ENCODE measurements around the gene FYN.

The FYN gene

GRCh38 chr6:111861431-111861885 lies 11.8 kb downstream of the FYN start:
- no peaks in the 10 kb centered on the region for H3K9me3 ChIP-seq (ENCODE audit: insufficient read depth, low read length)
- DNase-seq (ENCODE audit: low read depth, low spot score) = no peak
- H3K36me3 ChIP-seq (ENCODE audit: insufficient read depth, insufficient read length, low read length) = no peaks in the 10 kb centered on the region
- no peaks in the 10 kb centered on the region for H3K27me3 ChIP-seq (ENCODE audit: insufficient read depth, insufficient read length)
- H3K9ac ChIP-seq (ENCODE audit: insufficient read length, low read depth) = no peak overlapping the region
- no peak overlapping the region for H3K4me3 ChIP-seq (ENCODE audit: insufficient read length, low read depth)
- H3K4me1 ChIP-seq (ENCODE audit: insufficient read depth, insufficient read length) = peaks cover 3% of the 10 kb centered on the region
- no peak for TF ChIP-seq ZNF274 (IDR thresholded peaks at IDR 0.05; ENCODE audit: low read depth, low read length)
- TF ChIP-seq SUZ12 (IDR thresholded peaks at IDR 0.05; ENCODE audit: extremely low read depth, insufficient read depth, insufficient read length) = no peak
- TF ChIP-seq YY1 (IDR thresholded peaks at IDR 0.05; ENCODE audit: insufficient read depth, insufficient read length) = no peak

GRCh38 chr6:111858347-111858746 lies 14.9 kb downstream of the FYN start:
- H3K9me3 ChIP-seq (ENCODE audit: insufficient read depth, low read length) = no peaks in the 10 kb centered on the region
- H3K9ac ChIP-seq (ENCODE audit: insufficient read length, low read depth) = no peak overlapping the region
- no peak for TF ChIP-seq YY1 (IDR thresholded peaks at IDR 0.05; ENCODE audit: insufficient read depth, insufficient read length)
- no peak for TF ChIP-seq SUZ12 (IDR thresholded peaks at IDR 0.05; ENCODE audit: extremely low read depth, insufficient read depth, insufficient read length)
- TF ChIP-seq ZNF274 (IDR thresholded peaks at IDR 0.05; ENCODE audit: low read depth, low read length) = no peak
- H3K36me3 ChIP-seq (ENCODE audit: insufficient read depth, insufficient read length, low read length) = no peaks in the 10 kb centered on the region
- H3K27me3 ChIP-seq (ENCODE audit: insufficient read depth, insufficient read length) = no peaks in the 10 kb centered on the region
- no peak overlapping the region for H3K4me3 ChIP-seq (ENCODE audit: insufficient read length, low read depth)
- no peak for DNase-seq (ENCODE audit: low read depth, low spot score)
- peaks cover 3% of the 10 kb centered on the region for H3K4me1 ChIP-seq (ENCODE audit: insufficient read depth, insufficient read length)

DNA sequence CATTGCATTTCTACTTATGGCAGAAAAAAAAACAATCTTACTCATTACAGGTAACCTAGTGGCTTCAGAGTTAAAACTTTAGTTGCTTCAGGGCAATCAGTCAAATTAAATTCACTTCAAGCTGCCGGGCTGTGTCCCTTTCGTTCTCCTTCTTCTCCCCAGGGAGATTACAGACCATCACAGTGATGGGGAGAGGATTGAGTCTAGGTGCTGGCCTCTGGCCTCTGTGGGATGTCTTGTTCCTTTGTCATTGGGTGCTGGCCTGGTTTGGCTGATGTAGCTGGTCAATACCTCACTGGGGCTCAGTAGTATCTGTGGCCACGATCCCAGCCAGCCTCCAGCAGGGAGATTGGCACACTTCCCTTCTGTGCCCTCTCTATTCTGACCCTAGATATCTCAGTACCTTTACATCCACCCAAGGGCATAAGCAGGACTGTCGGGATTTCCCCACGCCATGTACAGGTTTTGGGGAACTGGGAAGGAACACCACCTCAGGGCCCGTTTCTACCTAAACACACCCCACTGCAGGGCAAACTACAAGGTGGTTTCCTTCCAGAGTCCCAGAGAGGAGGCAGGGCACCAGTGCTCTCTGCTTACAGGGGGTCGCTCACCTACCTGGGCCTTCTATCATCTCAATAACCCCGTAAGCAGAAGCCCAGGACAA lies 15.4 kb downstream of the FYN start:
- no peak for DNase-seq (ENCODE audit: low read depth, low spot score)
- no peak overlapping the region for H3K4me3 ChIP-seq (ENCODE audit: insufficient read length, low read depth)
- no peak overlapping the region for H3K9ac ChIP-seq (ENCODE audit: insufficient read length, low read depth)
- H3K4me1 ChIP-seq (ENCODE audit: insufficient read depth, insufficient read length) = peaks cover 3% of the 10 kb centered on the region
- no peaks in the 10 kb centered on the region for H3K36me3 ChIP-seq (ENCODE audit: insufficient read depth, insufficient read length, low read length)
- TF ChIP-seq SUZ12 (IDR thresholded peaks at IDR 0.05; ENCODE audit: extremely low read depth, insufficient read depth, insufficient read length) (no peak), ZNF274 (IDR thresholded peaks at IDR 0.05; ENCODE audit: low read depth, low read length) (no peak), YY1 (IDR thresholded peaks at IDR 0.05; ENCODE audit: insufficient read depth, insufficient read length) (no peak)
- H3K27me3 ChIP-seq (ENCODE audit: insufficient read depth, insufficient read length) = no peaks in the 10 kb centered on the region
- H3K9me3 ChIP-seq (ENCODE audit: insufficient read depth, low read length) = no peaks in the 10 kb centered on the region

DNA sequence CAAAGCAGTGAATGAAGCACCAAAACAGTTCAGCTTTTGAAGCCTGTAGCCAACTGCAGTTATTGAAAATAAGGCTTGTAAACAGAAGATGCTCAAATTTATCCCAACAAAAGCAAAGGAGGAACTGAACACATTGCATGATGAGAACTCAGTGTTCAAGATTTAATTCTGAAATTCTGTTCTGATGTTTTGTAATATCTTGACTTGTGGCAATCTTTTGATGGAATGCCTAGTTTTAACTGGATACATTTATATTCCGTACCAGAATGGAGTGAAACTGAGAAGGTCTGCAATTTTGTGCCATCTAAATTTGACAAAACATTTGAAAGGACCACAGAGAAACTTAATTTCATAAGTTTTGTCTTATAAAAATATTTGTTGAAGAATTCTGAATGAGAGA lies 17.5 kb downstream of the FYN start:
- no peak for DNase-seq (ENCODE audit: low read depth, low spot score)
- no peak for TF ChIP-seq SUZ12 (IDR thresholded peaks at IDR 0.05; ENCODE audit: extremely low read depth, insufficient read depth, insufficient read length)
- no peak for TF ChIP-seq ZNF274 (IDR thresholded peaks at IDR 0.05; ENCODE audit: low read depth, low read length)
- TF ChIP-seq YY1 (IDR thresholded peaks at IDR 0.05; ENCODE audit: insufficient read depth, insufficient read length) = no peak
- H3K4me3 ChIP-seq (ENCODE audit: insufficient read length, low read depth) = no peak overlapping the region
- no peak overlapping the region for H3K9ac ChIP-seq (ENCODE audit: insufficient read length, low read depth)
- no peaks in the 10 kb centered on the region for H3K9me3 ChIP-seq (ENCODE audit: insufficient read depth, low read length)
- no peaks in the 10 kb centered on the region for H3K27me3 ChIP-seq (ENCODE audit: insufficient read depth, insufficient read length)
- no peaks in the 10 kb centered on the region for H3K36me3 ChIP-seq (ENCODE audit: insufficient read depth, insufficient read length, low read length)
- peaks cover 3% of the 10 kb centered on the region for H3K4me1 ChIP-seq (ENCODE audit: insufficient read depth, insufficient read length)

- Histone ChIP-seq H3K36me3 (ENCODE audit: insufficient read depth, insufficient read length, low read length) (no peaks in the 10 kb centered on the region), H3K27me3 (ENCODE audit: insufficient read depth, insufficient read length) (no peaks in the 10 kb centered on the region), H3K4me3 (ENCODE audit: insufficient read length, low read depth) (no peak overlapping the region), H3K9ac (ENCODE audit: insufficient read length, low read depth) (no peak overlapping the region), H3K9me3 (ENCODE audit: insufficient read depth, low read length) (no peaks in the 10 kb centered on the region), H3K4me1 (ENCODE audit: insufficient read depth, insufficient read length) (peaks cover 3% of the 10 kb centered on the region)
- TF ChIP-seq ZNF274 (IDR thresholded peaks at IDR 0.05; ENCODE audit: low read depth, low read length) (no peak), YY1 (IDR thresholded peaks at IDR 0.05; ENCODE audit: insufficient read depth, insufficient read length) (no peak), SUZ12 (IDR thresholded peaks at IDR 0.05; ENCODE audit: extremely low read depth, insufficient read depth, insufficient read length) (no peak)
- DNase-seq (ENCODE audit: low read depth, low spot score) = no peak
Observed at GRCh38 chr6:111854683-111855082, 18.6 kb downstream of the FYN start.

GRCh38 chr6:111852725-111853124 lies 20.5 kb downstream of the FYN start:
- peaks cover under 1% of the 10 kb centered on the region for H3K4me1 ChIP-seq (ENCODE audit: insufficient read depth, insufficient read length)
- no peaks in the 10 kb centered on the region for H3K9me3 ChIP-seq (ENCODE audit: insufficient read depth, low read length)
- H3K4me3 ChIP-seq (ENCODE audit: insufficient read length, low read depth) = no peak overlapping the region
- DNase-seq (ENCODE audit: low read depth, low spot score) = no peak
- H3K36me3 ChIP-seq (ENCODE audit: insufficient read depth, insufficient read length, low read length) = no peaks in the 10 kb centered on the region
- H3K27me3 ChIP-seq (ENCODE audit: insufficient read depth, insufficient read length) = no peaks in the 10 kb centered on the region
- H3K9ac ChIP-seq (ENCODE audit: insufficient read length, low read depth) = no peak overlapping the region
- TF ChIP-seq YY1 (IDR thresholded peaks at IDR 0.05; ENCODE audit: insufficient read depth, insufficient read length) (no peak), SUZ12 (IDR thresholded peaks at IDR 0.05; ENCODE audit: extremely low read depth, insufficient read depth, insufficient read length) (no peak)

DNA sequence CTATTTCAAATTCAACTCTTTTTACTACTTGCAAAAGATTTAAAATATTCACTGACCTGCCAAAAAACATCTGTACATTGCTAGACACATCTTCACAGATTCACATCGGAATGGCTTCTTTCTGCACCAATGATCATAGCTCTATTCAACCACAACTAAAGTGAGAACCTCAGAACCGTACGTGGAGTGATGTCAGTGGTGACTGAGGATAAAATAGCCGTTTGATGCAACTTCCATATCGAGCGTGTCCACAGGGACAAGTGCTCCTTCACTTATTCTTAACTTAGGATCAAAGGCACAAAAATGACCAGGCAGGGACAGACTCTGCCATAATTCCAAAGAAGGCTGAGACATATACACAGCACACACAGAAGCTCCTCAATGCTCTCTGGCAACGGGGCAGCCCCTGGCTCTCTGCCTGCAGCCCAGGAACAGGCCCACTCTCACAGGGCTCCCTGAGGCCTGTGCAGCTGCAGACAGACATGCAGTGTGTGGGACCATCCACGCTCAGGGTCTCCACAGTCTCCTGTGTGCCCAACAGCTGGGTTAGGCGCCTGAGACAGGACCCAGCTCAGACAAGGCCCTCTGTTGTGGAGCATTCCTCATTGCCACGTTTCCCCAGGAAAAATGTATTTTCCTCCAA lies 22.8 kb downstream of the FYN start:
- no peak overlapping the region for H3K4me3 ChIP-seq (ENCODE audit: insufficient read length, low read depth)
- TF ChIP-seq YY1 (IDR thresholded peaks at IDR 0.05; ENCODE audit: insufficient read depth, insufficient read length) (no peak), ZNF274 (IDR thresholded peaks at IDR 0.05; ENCODE audit: low read depth, low read length) (no peak), SUZ12 (IDR thresholded peaks at IDR 0.05; ENCODE audit: extremely low read depth, insufficient read depth, insufficient read length) (no peak)
- no peak overlapping the region for H3K9ac ChIP-seq (ENCODE audit: insufficient read length, low read depth)
- H3K36me3 ChIP-seq (ENCODE audit: insufficient read depth, insufficient read length, low read length) = no peaks in the 10 kb centered on the region
- no peaks in the 10 kb centered on the region for H3K9me3 ChIP-seq (ENCODE audit: insufficient read depth, low read length)
- peaks cover 5% of the 10 kb centered on the region for H3K4me1 ChIP-seq (ENCODE audit: insufficient read depth, insufficient read length)
- no peaks in the 10 kb centered on the region for H3K27me3 ChIP-seq (ENCODE audit: insufficient read depth, insufficient read length)
- DNase-seq (ENCODE audit: low read depth, low spot score) = no peak

All from NT2/D1 (cell line).